GM19193 (cell line): ENCODE measurements around the gene HERC3.

ENCODE experiments used
- POLR2A ChIP-seq: IDR thresholded peaks from 4 replicates; pipeline ENCODE4 v1.6.1; 2011; ENCODE audit not compliant: insufficient read depth, insufficient read length; ENCODE audit errors: extremely low read depth

Gene HERC3

GRCh38 chr4:88757067-88757466 is 164.8 kb downstream of the HERC3 start:
- no peak for TF ChIP-seq POLR2A

DNA sequence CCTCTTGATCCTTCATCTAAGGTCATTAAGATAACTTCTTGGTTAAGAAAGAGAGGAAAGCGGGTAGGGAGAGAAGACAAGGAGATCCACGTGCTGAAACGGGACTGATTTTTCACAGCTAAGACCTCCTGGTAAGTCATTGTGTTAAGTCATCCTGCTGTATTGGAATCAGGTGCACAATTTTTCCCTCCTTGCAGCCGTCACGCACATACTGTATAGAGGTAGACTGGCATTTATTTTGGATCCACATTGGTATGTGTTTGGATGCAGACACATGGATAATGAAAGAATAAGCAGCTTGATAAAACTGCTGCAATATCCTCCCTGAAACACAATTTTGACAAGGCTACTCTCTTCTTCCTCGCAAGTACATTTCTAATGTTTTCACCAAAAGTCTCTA is 165.5 kb downstream of the HERC3 start:
- no peak for TF ChIP-seq POLR2A
